ENCODE results near the gene RCN1. TPM values are rescaled to one million over a fixed set of nuclear protein-coding genes. Genes with fewer than 3 reads are reported as not detected.
"Not testable (repeated sequence)": the region's sequence is repeated elsewhere in the genome, so short reads cannot be mapped to it uniquely, and the experiment has no call there.

RCN1 gene
- total RNA-seq: 23.1 and 25.5 TPM in 2 replicates

DNA sequence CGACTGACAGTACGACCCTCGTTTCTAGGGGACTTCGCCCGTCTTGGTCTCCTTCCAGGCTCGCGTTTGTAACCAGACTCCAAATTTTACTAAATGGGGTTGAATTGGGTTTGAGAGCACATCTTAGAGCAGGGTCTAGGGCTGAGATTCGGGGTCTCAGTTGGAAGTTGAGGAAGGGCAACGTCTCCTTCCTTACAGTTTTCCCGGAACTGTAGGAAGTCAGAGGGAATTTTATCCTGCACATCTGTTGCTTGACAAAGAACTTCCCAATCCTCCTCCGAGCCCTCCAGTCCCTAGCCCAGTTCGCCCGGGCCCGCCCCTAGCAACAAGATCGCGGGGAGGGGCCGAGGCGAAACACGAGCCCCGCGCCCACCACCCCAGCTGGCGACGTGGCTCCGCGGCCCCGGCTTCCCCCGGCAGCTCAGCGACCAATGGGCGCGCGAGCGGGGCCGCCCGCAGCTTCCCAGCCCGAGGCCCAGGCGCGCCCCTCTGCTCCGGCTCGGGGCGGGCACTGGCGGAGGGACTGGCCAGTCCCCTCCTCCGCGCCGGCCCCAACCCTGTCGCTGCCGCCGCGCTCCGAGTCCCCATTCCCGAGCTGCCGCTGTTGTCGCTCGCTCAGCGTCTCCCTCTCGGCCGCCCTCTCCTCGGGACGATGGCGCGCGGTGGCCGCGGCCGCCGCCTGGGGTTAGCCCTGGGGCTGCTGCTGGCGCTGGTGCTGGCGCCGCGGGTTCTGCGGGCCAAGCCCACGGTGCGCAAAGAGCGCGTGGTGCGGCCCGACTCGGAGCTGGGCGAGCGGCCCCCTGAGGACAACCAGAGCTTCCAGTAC, at the start of gene RCN1:
TSS of gene RCN1 (plus strand) at position 530 of the 826 bp plus-strand sequence. CDS start at position 653, 123 bp downstream.
- intact Hi-C loops (cut with micrococcal nuclease): loop anchor here (1.0 to 10.0 kb wide), 8 partner anchors 86 to 1766 kb away; partner anchors contain the start of genes ARL14EP, DCDC1, DNAJC24 and EIF3M

DNA sequence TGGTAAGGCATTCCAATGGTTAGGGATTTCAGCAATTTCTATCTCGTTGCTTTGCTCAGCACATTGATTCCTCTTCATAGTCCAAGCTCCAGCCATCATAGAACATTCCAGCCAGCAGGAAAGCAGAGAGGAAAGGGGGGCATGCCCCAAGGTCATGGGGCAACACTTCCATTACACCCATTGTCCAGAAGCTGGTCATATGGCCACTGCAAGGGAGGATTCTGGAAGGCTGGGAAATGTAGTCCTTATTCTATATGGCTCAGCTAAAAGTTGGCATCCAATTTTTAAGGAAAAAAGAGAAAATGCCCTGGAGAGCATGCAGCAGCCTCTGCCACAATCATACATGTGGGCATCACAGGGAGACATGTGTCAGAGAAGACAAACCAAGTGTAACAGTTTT, 47.1 kb upstream of the RCN1 start:
- intact Hi-C loops (cut with micrococcal nuclease): no loop called here

DNA sequence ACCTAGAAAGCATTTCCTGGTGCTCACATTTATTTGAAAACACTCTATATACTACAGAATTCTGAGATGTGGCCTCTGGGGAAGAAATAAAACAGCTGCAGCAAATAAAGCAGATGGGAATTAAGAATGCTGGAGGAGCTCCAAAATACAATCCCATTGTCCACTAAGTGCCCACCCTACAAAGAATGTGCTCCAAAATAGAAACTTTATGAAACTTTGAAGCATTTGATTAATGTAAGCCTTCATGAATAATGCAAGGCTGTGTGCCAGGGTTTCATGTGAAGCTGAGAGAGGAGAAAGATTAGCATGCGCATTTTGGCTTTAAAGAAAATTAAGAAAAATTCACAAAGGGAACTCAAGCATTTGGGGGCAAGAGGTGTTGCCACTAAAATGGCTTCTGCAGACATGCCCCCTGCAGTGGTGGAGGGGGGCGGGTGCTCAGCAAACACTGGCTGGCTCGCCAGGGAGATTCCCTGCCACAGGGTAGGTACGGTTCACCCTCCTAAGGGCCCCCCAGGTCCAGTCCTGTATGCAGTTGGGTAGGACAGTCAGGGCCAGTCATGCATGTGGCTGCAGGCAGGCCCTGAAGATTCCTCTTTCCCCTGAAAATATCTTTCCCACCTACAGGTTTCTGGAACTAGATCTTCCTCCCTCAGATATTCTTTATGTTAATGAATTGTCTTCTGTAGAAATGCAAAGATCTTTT, 46.6 kb upstream of the RCN1 start:
- intact Hi-C loops (cut with micrococcal nuclease): no loop called here

DNA sequence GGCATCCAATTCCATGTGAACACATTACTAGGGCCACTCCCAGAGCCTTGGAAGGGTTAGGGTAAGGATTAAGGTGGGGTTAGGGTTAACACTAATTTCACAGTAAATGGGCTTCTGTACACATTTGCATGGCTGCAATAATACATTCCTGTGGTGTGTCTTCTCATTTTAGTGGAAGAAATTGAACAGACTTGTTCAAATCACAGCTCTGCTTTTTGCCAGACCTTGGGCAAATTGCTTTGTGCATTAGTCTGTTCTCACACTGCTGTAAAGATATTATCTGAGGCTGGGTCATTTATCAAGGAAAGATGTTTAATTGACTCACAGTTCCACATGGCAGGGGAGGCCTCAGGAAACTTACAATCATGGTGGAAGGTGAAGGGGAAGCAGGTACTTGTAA, 45.4 kb upstream of the RCN1 start:
- intact Hi-C loops (cut with micrococcal nuclease): no loop called here

DNA sequence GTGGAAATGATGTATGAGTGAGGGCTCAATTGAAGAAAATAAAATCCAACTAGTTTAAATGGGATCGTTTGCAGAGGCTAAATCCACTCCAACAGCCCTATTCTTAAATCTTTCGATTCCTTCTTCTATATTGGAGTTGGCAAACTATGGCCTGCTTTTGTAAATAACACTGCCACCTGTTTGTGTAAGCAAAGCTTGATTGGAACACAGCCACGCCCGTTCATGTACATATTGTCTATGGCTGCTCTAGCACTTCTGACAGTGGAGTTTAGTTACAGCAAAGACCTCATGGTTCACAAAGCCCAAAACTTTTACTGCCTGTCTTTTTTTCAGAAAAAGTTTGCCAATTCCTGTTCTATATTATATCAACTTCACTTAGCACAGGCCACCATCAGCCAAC, 40.6 kb upstream of the RCN1 start:
- intact Hi-C loops (cut with micrococcal nuclease): no loop called here

DNA sequence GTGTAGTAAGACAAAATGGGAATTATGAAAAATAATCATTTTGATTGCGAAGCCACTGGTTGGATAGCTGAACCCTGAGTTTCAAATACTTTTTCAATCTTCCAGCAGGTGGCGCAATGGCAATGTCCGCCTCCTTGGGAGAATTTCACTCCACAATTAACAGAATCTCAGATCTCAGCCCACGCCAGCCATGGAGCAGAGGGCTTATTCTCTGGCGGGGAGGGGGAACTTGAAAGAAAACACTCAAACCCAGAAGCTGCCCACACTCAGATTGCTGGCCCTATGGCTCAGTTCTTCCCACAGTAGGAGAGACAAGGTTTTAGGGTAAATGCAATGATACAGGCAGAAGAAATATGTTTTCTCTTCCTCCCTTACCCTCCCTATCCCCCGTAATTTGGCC, 38.7 kb upstream of the RCN1 start:
- intact Hi-C loops (cut with micrococcal nuclease): loop anchor here (1.0 kb wide), 2 partner anchors 124 to 245 kb away; no protein-coding TSS in a partner anchor

DNA sequence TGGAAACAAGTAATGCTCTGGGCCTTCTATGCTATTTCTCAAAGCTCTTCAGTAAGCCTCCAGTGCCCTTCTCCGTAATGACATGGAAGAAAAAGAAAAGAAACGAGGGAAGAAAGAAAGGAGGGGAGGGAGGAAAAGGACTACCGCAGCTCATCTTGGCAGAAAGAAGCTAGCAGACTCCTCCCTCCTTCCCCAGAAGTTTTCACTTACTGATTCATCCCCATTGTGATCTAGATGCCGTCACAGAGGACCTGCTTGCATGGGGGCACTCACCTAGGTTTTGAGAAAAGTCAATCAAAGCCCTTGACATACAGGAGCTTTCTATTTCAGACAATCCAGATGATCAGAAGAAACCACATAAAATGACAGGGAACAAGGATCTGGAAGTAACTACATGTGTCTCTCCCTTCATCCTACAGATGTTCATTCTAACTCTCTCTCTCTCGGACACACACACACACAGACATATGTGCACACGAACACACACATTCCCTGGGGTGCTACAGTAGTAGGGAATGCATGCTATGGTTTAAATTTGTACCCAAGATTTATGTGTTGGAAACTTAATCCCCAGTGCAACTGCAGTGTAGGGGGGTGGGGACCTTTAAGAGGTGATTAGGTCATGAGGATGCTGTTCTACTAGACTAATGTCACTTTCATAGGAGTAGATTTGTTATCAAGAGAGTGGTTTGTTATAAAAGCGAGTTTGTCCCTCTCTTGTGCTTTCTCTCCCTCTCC, 37.6 kb upstream of the RCN1 start:
- intact Hi-C loops (cut with micrococcal nuclease): no loop called here

DNA sequence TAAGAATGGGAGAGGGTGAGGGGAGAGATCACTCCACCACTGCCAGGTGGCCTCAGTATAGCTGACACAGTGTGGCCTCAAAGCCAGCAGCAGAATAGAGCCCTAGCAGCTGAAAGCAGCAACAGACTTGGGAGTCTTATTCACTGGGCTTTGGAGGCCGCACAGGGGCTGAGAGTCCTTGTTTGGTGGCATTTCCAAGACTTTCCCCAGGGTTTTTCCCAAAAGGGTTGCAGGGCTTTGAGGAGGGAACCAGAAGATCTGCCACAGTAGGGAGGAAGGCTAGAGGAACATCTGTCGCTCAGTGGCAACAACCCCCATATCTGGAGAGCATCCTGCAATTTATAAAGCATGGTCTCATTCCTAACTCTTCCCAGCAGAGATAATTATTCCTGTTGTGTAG, 35.0 kb upstream of the RCN1 start:
- intact Hi-C loops (cut with micrococcal nuclease): no loop called here

DNA sequence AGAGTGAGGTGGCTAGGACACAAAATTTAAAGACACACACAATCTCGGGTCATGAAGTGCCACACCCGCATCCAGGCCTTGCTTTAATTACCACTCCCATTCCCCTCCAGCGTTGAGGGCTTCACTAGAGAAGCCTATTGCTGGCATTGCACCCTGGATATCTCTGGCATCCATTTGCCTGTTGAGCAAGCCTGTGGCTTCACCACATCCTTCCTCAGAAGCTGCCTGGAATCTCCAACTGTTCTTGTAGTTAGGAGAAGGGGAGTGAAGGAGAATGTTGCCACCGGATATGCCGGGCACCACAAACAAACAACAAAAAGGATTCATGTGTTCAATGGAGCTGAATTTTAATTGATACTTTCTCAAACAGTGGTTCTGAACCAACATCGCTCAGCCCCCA, 34.4 kb upstream of the RCN1 start:
- intact Hi-C loops (cut with micrococcal nuclease): no loop called here

DNA sequence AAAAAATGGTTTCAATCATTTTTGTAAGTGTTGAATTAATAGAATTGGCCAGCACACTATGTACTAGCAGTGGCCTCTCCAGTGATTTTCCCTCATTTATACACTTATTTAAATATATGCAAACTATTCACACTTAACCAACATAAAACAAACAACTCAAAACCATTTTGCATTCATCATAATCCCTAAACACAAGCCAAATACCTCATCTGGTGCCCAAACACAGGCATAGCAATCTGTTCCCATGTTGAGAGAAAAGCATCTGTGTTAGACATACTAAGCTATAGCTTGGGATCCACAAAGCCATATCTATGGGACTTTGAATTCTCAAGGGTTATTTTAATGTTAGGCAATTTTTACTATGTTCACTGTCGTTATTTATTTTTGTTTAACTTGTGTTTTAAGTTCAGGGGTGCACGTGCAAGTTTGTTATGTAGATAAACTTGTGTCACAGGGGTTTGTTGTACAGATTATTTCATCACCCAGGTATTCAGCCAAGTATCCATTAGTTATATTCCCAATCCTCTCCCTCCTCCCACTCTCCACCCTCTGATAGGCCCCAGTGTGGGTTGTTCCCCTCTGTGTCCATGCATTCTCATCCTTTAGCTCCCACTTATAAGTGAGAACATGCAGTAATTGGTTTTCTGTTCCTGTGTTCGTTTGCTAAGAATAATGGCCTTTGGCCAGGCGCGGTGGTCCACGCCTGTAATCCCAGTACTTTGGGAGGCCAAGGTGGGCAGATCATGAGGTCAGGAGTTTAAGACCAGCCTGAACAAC, 31.0 kb upstream of the RCN1 start:
- intact Hi-C loops (cut with micrococcal nuclease): no loop called here

DNA sequence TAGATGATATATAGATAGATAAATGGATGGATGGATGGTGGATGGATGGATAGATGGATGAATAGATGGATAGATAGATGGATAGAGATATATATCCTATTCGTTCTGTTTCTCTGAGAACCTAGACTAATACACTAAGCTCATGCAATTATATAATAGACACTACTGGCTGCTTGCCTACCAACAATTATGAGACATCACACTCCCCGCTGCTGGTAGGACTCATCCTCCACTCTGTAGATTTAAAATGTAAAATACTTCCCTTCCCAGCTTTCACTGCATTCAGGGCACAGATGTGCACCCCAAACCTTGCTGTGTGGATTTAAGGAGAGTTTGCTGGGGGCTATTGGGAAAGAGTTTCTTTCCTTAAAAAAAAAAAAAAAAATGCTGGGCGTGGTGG, 28.3 kb upstream of the RCN1 start:
- intact Hi-C loops (cut with micrococcal nuclease): no loop called here

DNA sequence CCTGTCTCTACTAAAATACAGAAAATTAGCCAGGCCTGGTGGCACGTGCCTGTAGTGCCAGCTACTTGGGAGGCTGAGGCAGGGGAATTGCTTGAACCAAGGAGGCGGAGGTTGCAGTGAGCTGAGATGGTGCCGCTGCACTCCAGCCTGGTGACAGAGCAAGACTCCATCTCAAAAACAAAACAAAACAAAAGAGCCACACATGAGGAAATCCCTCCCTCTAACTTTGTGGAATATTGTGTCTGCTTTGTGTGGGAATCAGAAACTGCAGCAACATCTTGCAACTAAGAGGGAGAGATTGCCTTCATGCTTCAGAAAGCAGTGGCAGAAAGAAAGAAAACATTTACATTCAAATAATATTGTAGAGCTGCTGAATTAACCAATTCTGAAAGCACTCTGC, 27.8 kb upstream of the RCN1 start:
- intact Hi-C loops (cut with micrococcal nuclease): not testable (repeated sequence)

DNA sequence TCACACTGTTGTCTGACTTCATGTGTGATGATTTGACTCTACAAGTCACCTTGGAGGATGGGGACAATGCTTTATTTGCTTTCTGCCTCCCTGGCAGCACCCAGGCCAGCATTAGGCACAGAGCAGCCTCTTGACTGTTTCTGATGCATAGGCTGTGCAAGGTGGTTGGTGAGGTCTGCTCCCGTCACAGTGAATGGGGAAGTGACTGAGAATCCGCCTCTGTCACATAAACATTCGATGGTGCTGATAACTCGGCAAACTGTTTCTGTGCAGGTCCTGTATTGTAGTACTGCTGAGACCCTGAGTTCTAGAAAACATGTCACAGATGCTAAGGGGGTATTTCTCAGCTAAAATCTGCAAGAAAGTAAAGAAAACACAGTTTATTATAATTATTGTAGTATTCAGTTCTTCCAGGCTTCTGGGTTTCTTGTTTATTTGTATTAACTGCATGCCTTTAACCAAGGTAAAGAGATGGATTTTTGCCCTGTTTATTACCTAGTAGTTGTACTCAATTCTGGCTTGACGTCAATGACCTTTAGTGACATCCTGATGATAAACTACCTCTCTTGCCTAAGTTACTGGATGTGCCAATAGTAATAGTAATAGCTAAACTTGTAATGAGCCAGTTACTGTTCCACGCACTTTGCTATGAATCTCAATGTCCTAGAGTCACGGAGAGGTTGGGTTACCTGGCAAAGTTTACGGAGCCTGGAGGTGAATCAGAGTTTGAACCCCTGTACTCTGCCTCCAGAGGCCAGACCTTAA, 24.8 kb upstream of the RCN1 start:
- intact Hi-C loops (cut with micrococcal nuclease): no loop called here

DNA sequence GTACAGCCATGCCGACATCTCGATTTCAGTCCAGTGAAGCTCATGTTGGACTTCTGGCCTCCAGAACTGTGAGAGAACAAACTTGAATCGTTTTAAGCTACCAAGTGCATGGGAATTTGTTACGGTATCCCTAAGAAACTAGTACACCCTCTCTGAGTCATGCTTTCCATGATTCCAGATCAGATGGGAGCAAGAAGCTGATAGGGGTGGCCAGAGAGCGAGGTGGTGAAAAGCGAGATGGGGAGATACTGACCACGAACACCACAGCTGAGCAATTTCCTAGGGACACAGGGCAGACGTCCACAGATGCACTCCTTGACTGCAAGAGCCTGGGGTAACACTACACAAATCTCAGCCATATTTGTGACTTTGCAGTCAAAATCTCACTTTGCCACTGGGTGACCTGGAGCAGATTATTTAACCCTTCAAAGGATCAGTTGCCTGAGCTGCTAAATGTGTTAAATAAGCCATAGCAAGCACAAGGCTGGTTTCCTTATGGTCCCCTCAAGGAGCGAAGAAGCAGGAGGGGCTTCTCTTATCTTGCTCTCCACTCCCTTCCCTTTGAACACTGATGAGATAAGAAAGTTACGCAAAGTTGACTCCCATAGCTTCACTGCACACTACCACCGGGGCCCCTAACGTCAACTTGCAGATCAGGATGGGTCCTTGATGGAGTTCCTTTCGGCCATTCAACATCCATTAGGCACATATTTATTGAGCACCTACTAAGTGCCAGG, 22.6 kb upstream of the RCN1 start:
- intact Hi-C loops (cut with micrococcal nuclease): no loop called here

DNA sequence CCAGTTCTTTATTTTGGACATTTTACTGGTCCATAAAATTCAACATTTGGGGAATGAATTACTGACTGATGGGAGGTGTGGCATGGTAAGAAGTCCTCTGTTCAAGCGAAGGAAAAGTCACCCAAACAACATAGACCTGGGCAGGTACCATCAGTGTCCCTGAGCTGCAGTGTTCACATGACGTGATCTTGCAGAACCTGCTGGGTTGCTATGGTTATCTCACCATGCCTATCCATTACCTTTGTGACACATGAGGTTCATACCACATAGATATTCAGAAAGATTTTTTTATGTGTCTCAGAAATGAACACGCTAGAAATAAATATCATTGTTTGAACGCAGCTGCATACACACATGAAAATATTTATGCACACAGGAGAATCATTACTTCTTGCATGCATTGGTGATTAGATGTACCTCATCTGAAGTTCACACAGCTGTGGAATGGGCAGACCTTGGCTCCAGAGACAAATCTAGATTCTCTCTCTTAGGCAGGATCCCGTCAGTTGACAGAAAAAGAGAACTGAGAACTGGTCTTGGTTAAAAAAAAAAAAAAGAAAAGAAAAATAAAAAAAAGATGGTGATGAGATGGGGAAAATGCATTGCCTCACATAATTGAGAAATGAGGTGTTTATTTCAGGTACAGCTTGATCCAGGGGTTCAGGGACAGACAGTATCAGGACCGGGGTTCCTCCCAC, 21.4 kb upstream of the RCN1 start:
- intact Hi-C loops (cut with micrococcal nuclease): no loop called here

DNA sequence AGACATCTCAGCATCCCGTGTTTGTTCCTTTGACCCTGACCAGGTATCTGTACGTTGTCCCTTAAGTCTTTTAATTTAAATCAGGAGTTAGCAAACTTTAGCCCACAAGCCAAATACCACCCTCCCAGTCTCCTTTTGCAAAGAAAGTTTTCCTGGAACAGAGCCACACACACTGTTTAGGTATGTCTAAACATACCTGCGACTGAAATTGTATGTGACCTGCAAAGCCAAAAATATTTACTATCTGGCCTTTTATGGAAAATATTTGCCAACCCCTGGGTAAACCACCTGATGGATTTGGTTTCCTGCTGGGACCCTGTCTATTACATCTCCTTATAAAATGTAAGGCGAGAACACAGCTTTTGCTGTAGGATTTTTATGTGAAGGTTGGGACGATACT, 20.2 kb upstream of the RCN1 start:
- intact Hi-C loops (cut with micrococcal nuclease): no loop called here

DNA sequence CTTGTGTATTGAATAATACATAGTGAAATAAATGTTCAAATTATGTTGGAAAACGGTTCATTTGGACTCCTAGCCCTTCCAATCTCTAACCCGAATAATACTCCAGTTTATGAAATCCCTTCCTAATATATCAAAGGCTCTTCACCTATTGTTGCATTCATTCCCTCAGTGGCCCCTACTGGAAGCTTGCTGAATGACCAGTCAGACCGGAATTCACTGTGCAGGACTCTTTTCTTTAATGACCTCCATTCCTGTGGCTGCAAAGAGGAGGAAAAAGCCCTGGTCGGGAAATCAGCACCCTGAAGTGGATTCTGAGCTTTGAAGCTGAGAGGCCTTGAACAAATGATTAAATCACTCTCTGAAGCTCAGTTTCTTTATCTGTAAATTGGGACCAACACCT, 19.1 kb upstream of the RCN1 start:
- intact Hi-C loops (cut with micrococcal nuclease): no loop called here

DNA sequence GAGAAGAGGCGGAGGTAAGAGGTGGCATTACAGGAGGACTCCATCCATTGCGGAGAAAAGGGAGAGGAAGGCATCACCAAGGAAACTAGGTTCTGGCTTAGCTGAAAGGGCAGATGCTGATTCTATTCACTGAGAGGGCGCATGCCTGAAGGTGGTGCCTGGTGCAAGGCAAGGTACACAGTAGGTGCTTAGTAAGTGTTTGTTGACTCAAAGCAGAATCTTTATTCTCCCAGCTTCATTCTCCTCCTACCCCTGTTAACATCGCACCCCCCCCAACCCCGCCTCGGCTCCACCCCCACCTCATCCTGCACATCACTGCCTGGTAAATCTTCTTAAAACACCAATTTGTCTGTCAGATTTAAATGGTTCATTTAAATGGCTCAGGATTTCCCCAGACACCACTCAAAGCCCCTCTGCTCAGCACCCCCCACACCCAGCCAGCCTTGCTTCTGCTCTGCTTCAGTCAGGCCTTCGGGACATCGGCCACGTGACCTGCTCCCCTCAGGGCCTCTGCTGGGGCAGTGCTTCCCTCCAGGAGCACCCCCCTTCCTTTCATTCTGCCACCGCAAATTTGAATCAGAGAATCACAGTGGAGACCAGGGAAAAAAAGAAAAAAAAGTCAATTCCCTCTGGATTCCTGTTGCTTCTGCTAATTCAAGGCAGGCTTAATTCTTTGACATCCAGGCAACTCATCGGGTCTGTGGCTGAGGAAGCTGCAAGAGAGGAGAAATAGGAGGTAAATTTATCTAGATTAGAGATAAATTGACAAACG, 17.8 kb upstream of the RCN1 start:
- intact Hi-C loops (cut with micrococcal nuclease): no loop called here

All from T-helper 1 cell treated with Interleukin-12 subunit alpha and Interleukin-12 subunit beta and Interleukin-4 antibody, amounts not matched to agents 30 ng/mL and 1 ng/mL, for 36 hours (primary cell).